HEK293 (cell line): ENCODE results near the gene SPRY4.

ENCODE experiments used
- EGR2 ChIP-seq: fragments of 450-650 bp; formaldehyde crosslinking; IDR thresholded peaks from 2 replicates; pipeline ENCODE4 v1.5.1; 2016; ENCODE audit warnings: low read depth, missing biosample characterization, missing genetic modification characterization
- HIC1 ChIP-seq: fragments of 450-650 bp; formaldehyde crosslinking; IDR thresholded peaks from 2 replicates; pipeline ENCODE4 v1.5.1; 2016; ENCODE audit warnings: missing biosample characterization, missing genetic modification characterization
- INSM2 ChIP-seq: fragments of 450-650 bp; formaldehyde crosslinking; IDR thresholded peaks from 2 replicates; pipeline ENCODE4 v1.5.1; 2016; ENCODE audit warnings: missing biosample characterization, missing genetic modification characterization
- KLF1 ChIP-seq: fragments of 450-650 bp; formaldehyde crosslinking; IDR thresholded peaks from 2 replicates; pipeline ENCODE4 v1.5.1; 2016; ENCODE audit warnings: missing biosample characterization, missing genetic modification characterization
- KLF17 ChIP-seq: fragments of 450-650 bp; formaldehyde crosslinking; IDR thresholded peaks from 2 replicates; pipeline ENCODE4 v1.5.1; 2016; ENCODE audit warnings: missing biosample characterization, missing genetic modification characterization
- OSR2 ChIP-seq: fragments of 450-650 bp; formaldehyde crosslinking; IDR thresholded peaks from 2 replicates; pipeline ENCODE4 v1.5.1; 2016; ENCODE audit warnings: missing biosample characterization, missing genetic modification characterization
- PRDM1 ChIP-seq: fragments of 450-650 bp; formaldehyde crosslinking; IDR thresholded peaks from 2 replicates; pipeline ENCODE4; 2016; ENCODE audit warnings: missing biosample characterization, missing genetic modification characterization
- PRDM6 ChIP-seq: fragments of 450-650 bp; formaldehyde crosslinking; IDR thresholded peaks from 2 replicates; pipeline ENCODE4 v1.5.1; 2017; ENCODE audit warnings: missing biosample characterization, missing genetic modification characterization
- SALL2 ChIP-seq: fragments of 450-650 bp; formaldehyde crosslinking; IDR thresholded peaks from 2 replicates; pipeline ENCODE4 v1.5.0; 2017; ENCODE audit warnings: missing biosample characterization, mild to moderate bottlenecking, missing genetic modification characterization, borderline replicate concordance
- SP2 ChIP-seq: fragments of 450-650 bp; formaldehyde crosslinking; IDR thresholded peaks from 2 replicates; pipeline ENCODE4 v1.5.1; 2016; ENCODE audit warnings: missing biosample characterization, missing genetic modification characterization
- SP7 ChIP-seq: fragments of 450-650 bp; formaldehyde crosslinking; IDR thresholded peaks from 2 replicates; pipeline ENCODE4 v1.5.1; 2016; ENCODE audit warnings: missing biosample characterization, missing genetic modification characterization
- TSHZ1 ChIP-seq: fragments of 450-650 bp; formaldehyde crosslinking; IDR thresholded peaks from 2 replicates; pipeline ENCODE4 v1.5.1; 2016; ENCODE audit warnings: missing biosample characterization, missing genetic modification characterization, borderline replicate concordance
- ZBTB20 ChIP-seq: fragments of 450-650 bp; formaldehyde crosslinking; IDR thresholded peaks from 2 replicates; pipeline ENCODE4 v1.5.1; 2016; ENCODE audit warnings: missing biosample characterization, missing genetic modification characterization
- ZBTB48 ChIP-seq: fragments of 450-650 bp; formaldehyde crosslinking; IDR thresholded peaks from 2 replicates; pipeline ENCODE4 v1.5.1; 2016; ENCODE audit warnings: missing biosample characterization, missing genetic modification characterization
- ZFP37 ChIP-seq: fragments of 450-650 bp; formaldehyde crosslinking; IDR thresholded peaks from 2 replicates; pipeline ENCODE4 v1.5.1; 2016; ENCODE audit warnings: missing biosample characterization, missing genetic modification characterization
- ZIC2 ChIP-seq: fragments of 450-650 bp; formaldehyde crosslinking; IDR thresholded peaks from 2 replicates; pipeline ENCODE4 v1.5.1; 2016; ENCODE audit warnings: missing biosample characterization, missing genetic modification characterization
- ZNF24 ChIP-seq: fragments of 450-650 bp; formaldehyde crosslinking; IDR thresholded peaks from 2 replicates; pipeline ENCODE4 v1.5.1; 2016; ENCODE audit warnings: missing biosample characterization, missing genetic modification characterization
- ZNF248 ChIP-seq: fragments of 450-650 bp; formaldehyde crosslinking; IDR thresholded peaks from 2 replicates; pipeline ENCODE4 v1.5.1; 2017; ENCODE audit warnings: missing biosample characterization, missing genetic modification characterization
- ZNF335 ChIP-seq: fragments of 450-650 bp; formaldehyde crosslinking; conservative IDR thresholded peaks from 2 replicates; pipeline ENCODE4 v1.5.1; 2016; ENCODE audit warnings: missing biosample characterization, missing genetic modification characterization
- ZNF366 ChIP-seq: fragments of 450-650 bp; formaldehyde crosslinking; conservative IDR thresholded peaks from 2 replicates; pipeline ENCODE4 v1.5.1; 2016; ENCODE audit warnings: missing biosample characterization, missing genetic modification characterization
- ZNF513 ChIP-seq: fragments of 450-650 bp; IDR thresholded peaks from 2 replicates; pipeline ENCODE4 v1.5.1; 2018; ENCODE audit warnings: missing biosample characterization, missing genetic modification characterization
- ZNF629 ChIP-seq: fragments of 450-650 bp; formaldehyde crosslinking; IDR thresholded peaks from 2 replicates; pipeline ENCODE4 v1.5.1; 2017; ENCODE audit warnings: missing biosample characterization, missing genetic modification characterization
- ZNF830 ChIP-seq: fragments of 450-650 bp; IDR thresholded peaks from 2 replicates; pipeline ENCODE4 v1.5.0; 2018; ENCODE audit warnings: missing biosample characterization, missing genetic modification characterization, low read depth, mild to moderate bottlenecking, moderate library complexity

Gene SPRY4

GRCh38 chr5:142360607-142361120 is 35.8 kb upstream of the SPRY4 start (continued):
- no peak for TF ChIP-seq ZNF513
- peak; percentile 99 for TF ChIP-seq SP7 (tag by site-specific recombination)
- 0 out of 2 replicates have a peak, but pooled peaks have one; percentile 37 for TF ChIP-seq EGR2 (tag by site-specific recombination)
- TF ChIP-seq ZBTB48 (tag by site-specific recombination) = peak; percentile 70; the same call in 1 of the 2 replicates
- TF ChIP-seq ZNF248 = no peak
- TF ChIP-seq KLF1 = no peak
- no peak for TF ChIP-seq ZNF830 (tag by site-specific recombination)
- peak; percentile 63 for TF ChIP-seq OSR2
- peak; percentile 82 for TF ChIP-seq ZIC2
- TF ChIP-seq ZNF335 (tag by site-specific recombination) = peak; percentile 86
- peak; percentile 62; the same call in 1 of the 2 replicates for TF ChIP-seq HIC1
- TF ChIP-seq INSM2 (tag by site-specific recombination) = no peak
- TF ChIP-seq TSHZ1 = 0 out of 2 replicates have a peak, but pooled peaks have one; percentile 30
- 0 out of 2 replicates have a peak, but pooled peaks have one; percentile 33 for TF ChIP-seq ZNF629 (tag by site-specific recombination)
- TF ChIP-seq ZFP37 (tag by site-specific recombination) = 0 out of 2 replicates have a peak, but pooled peaks have one; percentile 46
- TF ChIP-seq KLF17 (tag by site-specific recombination) = peak; percentile 76
- 0 out of 2 replicates have a peak, but pooled peaks have one; percentile 26 for TF ChIP-seq ZNF24 (tag by site-specific recombination)
- TF ChIP-seq ZBTB20 (tag by site-specific recombination) = 0 out of 2 replicates have a peak, but pooled peaks have one; percentile 12
- 0 out of 2 replicates have a peak, but pooled peaks have one; percentile 42 for TF ChIP-seq PRDM6 (tag by site-specific recombination)
- no peak for TF ChIP-seq SALL2
- TF ChIP-seq SP2 = peak; percentile 39
- TF ChIP-seq ZNF366 (tag by site-specific recombination) = peak; percentile 79
- TF ChIP-seq PRDM1 = peak; percentile 93
